Panc1 (cell line): ENCODE measurements around the gene SRSF9. TPM values are rescaled to one million over a fixed set of nuclear protein-coding genes. Genes with fewer than 3 reads are reported as not detected.
"Not testable (repeated sequence)": the region's sequence is repeated elsewhere in the genome, so short reads cannot be mapped to it uniquely, and the experiment has no call there.

Source experiments
- ATAC-seq: fragments of 200-7000 bp; cut with Tn5 transposase; 2 replicates; pipeline ENCODE4 v1.9.1; 2020; ENCODE audit warnings: mild to moderate bottlenecking, moderate library complexity
- BruUV-seq: library from RNA; stranded (reverse); fragments of 400-500 nt; replicated peaks from 2 replicates; lab custom pipeline; 2021; lab: Mats Ljungman, UMichigan
- CTCF ChIA-PET: fragments of 300-600 bp; sonication (Branson Sonifier 250); formaldehyde crosslinking; loops from one replicate; lab custom pipeline; 2022; ENCODE audit warnings: antibody characterized with exemption; lab: Charles Lee
- POLR2A ChIA-PET: fragments of 300-600 bp; sonication (Branson Sonifier 250); formaldehyde crosslinking; loops from one replicate; lab custom pipeline; 2022; ENCODE audit warnings: antibody characterized with exemption; lab: Charles Lee
- DNase-seq: peaks from one replicate; pipeline ENCODE4 v3.0.0-alpha.2; 2010; ENCODE audit warnings: low read depth, low spot score
- H3K27ac ChIP-seq: 2 replicates; pipeline ENCODE4 v1.5.1; 2011; ENCODE audit warnings: mild to moderate bottlenecking, low read length, inconsistent platforms
- H3K27me3 ChIP-seq: fragments of 200-500 bp; sonication (Bioruptor generic); 2 replicates; pipeline ENCODE4 v1.6.0; 2014; ENCODE audit warnings: low read length, inconsistent platforms; ENCODE audit not compliant: control insufficient read depth, insufficient read depth
- H3K36me3 ChIP-seq: fragments of 200-500 bp; sonication (Bioruptor generic); 2 replicates; pipeline ENCODE4 v1.5.1; 2014; ENCODE audit warnings: inconsistent platforms, mild to moderate bottlenecking, low read length, moderate library complexity; ENCODE audit not compliant: control insufficient read depth, insufficient read depth
- H3K4me1 ChIP-seq: 2 replicates; pipeline ENCODE4 v1.5.1; 2011; ENCODE audit warnings: inconsistent platforms, mild to moderate bottlenecking, low read length, moderate library complexity; ENCODE audit not compliant: control insufficient read depth, insufficient read depth
- H3K4me3 ChIP-seq, 2 experiments: 2 replicates each; pipeline ENCODE4 v1.5.1; 2011 to 2012; ENCODE audit warnings: low read depth in 2 of 2, low read length in 2 of 2, mild to moderate bottlenecking in 2 of 2, inconsistent platforms in 1 of 2, moderate library complexity in 1 of 2
- H3K9me3 ChIP-seq: fragments of 200-500 bp; sonication (Bioruptor generic); 2 replicates; pipeline ENCODE4 v1.5.1; 2014; ENCODE audit warnings: low read depth, mild to moderate bottlenecking, inconsistent platforms, low read length, moderate library complexity; ENCODE audit not compliant: control insufficient read depth, insufficient read depth
- CTCF ChIP-seq: fragments of 450-650 bp; IDR thresholded peaks from 2 replicates; pipeline ENCODE4 v1.5.1; 2017; ENCODE audit warnings: mild to moderate bottlenecking
- POLR2AphosphoS5 ChIP-seq: IDR thresholded peaks from 2 replicates; pipeline ENCODE4 v1.6.1; 2012; ENCODE audit warnings: mild to moderate bottlenecking, low read depth, low read length, moderate library complexity
- REST ChIP-seq, 2 experiments: IDR thresholded peaks; 2 replicates each; pipeline ENCODE4 v1.6.1; 2011 to 2012; ENCODE audit warnings: low read depth in 2 of 2, control low read depth in 1 of 2, low read length in 1 of 2, mild to moderate bottlenecking in 1 of 2, moderate library complexity in 1 of 2; ENCODE audit not compliant: insufficient read depth in 1 of 2
- SIN3A ChIP-seq: IDR thresholded peaks from 2 replicates; pipeline ENCODE4 v1.6.1; 2012; ENCODE audit warnings: low read depth, mild to moderate bottlenecking, low read length, moderate library complexity, borderline replicate concordance; ENCODE audit not compliant: insufficient read depth
- TCF7L2 ChIP-seq: IDR thresholded peaks from 2 replicates; pipeline ENCODE4 v1.6.1; 2011; ENCODE audit warnings: mild to moderate bottlenecking, low read depth, low read length, inconsistent platforms
- in situ Hi-C: cut with HindIII; loops from 2 replicates; pipeline ENCODE4 v1.10.0; 2016; ENCODE audit warnings: low sequenced_read_pairs, low pct_unique_long_range_greater_than_20kb
- intact Hi-C: fragments of 100-400 bp; cut with micrococcal nuclease; formaldehyde crosslinking; loops from one replicate; pipeline ENCODE4 v1.10.0; 2022; ENCODE audit not compliant: unreplicated experiment
- total RNA-seq: library from RNA; stranded (reverse); gene quantifications from one replicate; pipeline ENCODE4 v1.2.1, GENCODE V29; 2021; ENCODE audit not compliant: unreplicated experiment

SRSF9 gene
- total RNA-seq, 1 experiment from 2014 or later, result 269 TPM

GRCh38 chr12:120489018-120489417, 19.5 kb upstream of the SRSF9 start:
- ATAC-seq (no peak), DNase-seq (no peak)
- no peaks in the 10 kb centered on the region for H3K9me3 ChIP-seq
- ChIA-PET CTCF (no interaction called here), POLR2A (no interaction called here)
- no peaks in the 10 kb centered on the region for H3K27me3 ChIP-seq
- in situ Hi-C loops (no loop called here), intact Hi-C loops (no loop called here)
- 0 out of 2 replicates have a peak, but pooled peaks cover 2% of the 10 kb centered on the region for H3K36me3 ChIP-seq
- TF ChIP-seq TCF7L2 (no peak), SIN3A (no peak), REST (IDR thresholded peaks at IDR 0.05; ENCODE audit: insufficient read depth in 1 of 2, low read depth in 2 of 2, low read length in 1 of 2) (no peak), POLR2AphosphoS5 (no peak), CTCF (no peak)
- no peak overlapping the region for H3K4me3 ChIP-seq
- no peak overlapping the region for H3K27ac ChIP-seq
- TSS peak; percentile 69 for BruUV-seq
- no peaks in the 10 kb centered on the region for H3K4me1 ChIP-seq

- BruUV-seq, result no TSS peak
- Histone ChIP-seq H3K27me3 (no peaks in the 10 kb centered on the region), H3K9me3 (no peaks in the 10 kb centered on the region), H3K4me3 (no peak overlapping the region), H3K36me3 (0 out of 2 replicates have a peak, but pooled peaks cover 2% of the 10 kb centered on the region), H3K4me1 (no peaks in the 10 kb centered on the region), H3K27ac (no peak overlapping the region)
- intact Hi-C loops (no loop called here), in situ Hi-C loops (no loop called here)
- no peak for DNase-seq
- ChIA-PET CTCF (no interaction called here), POLR2A (no interaction called here)
- ATAC-seq, result no peak
- no peak for TF ChIP-seq CTCF
- no peak for TF ChIP-seq TCF7L2
- TF ChIP-seq SIN3A, result no peak
- TF ChIP-seq POLR2AphosphoS5, result no peak
- no peak for TF ChIP-seq REST (IDR thresholded peaks at IDR 0.05; ENCODE audit: insufficient read depth in 1 of 2, low read depth in 2 of 2, low read length in 1 of 2)
Observed at GRCh38 chr12:120488057-120488640, 18.6 kb upstream of the SRSF9 start.

GRCh38 chr12:120487552-120487951, 18.0 kb upstream of the SRSF9 start:
- H3K4me1 ChIP-seq, DNase-seq, BruUV-seq, H3K36me3 ChIP-seq, H3K27ac ChIP-seq, CTCF ChIA-PET, H3K4me3 ChIP-seq, intact Hi-C loops, H3K27me3 ChIP-seq, H3K9me3 ChIP-seq, in situ Hi-C loops, ATAC-seq, POLR2A ChIA-PET: not testable (repeated sequence)
